NCI-H2029 treated with DMSO at 0.1 percent for 48 hours (cell line): ENCODE results near the gene SRGAP2C.
"Not testable (repeated sequence)": the region's sequence is repeated elsewhere in the genome, so short reads cannot be mapped to it uniquely, and the experiment has no call there.

Experiments used
- DNase-seq: peaks from one replicate; lab custom pipeline; 2025; lab: John Stamatoyannopoulos, UW

SRGAP2C gene

GRCh38 chr1:121186191-121186590, 1.4 kb downstream of the SRGAP2C start:
- not testable (repeated sequence) for DNase-seq

- DNase-seq, result not testable (repeated sequence)
Measured at GRCh38 chr1:121187914-121188313, 3.1 kb downstream of the SRGAP2C start.

- DNase-seq, result not testable (repeated sequence)
Measured at GRCh38 chr1:121192512-121192911, 7.7 kb downstream of the SRGAP2C start.

DNA sequence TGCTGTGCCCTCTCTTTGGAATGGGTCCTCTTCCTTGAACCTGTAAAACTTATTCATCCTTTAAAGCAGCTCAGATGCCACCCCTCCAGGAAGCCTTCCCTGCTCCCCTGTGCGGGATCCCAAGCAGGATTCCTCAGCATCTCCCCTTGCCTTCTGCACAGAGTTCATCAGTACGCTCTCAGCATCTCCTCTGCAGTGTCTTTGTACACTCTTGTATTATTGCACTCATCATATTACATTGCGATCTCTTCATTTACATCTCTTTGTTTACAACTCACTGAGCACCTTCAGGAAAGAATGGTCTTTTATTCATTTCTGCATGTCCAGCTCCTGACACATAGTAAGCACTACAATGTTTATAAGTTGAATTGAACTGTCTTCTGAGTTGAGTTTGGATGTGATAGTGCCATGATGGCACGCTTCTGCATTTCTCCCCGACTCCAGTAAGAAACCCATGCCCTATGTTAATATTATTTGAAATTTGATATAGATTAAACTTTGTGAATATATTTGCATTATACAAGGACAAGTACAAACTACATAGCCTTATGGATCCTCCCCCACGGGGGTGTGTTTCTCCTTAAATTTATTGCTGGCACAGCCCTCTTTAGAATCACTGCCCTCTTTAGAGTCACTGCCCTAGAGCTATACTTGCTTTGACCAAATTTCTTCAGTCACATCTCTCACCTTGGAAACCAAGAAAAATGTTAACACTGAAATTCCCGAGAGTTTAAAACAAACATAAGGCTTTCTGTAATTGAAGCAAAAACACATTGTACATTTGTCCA, 12.5 kb downstream of the SRGAP2C start:
- DNase-seq, result not testable (repeated sequence)

DNA sequence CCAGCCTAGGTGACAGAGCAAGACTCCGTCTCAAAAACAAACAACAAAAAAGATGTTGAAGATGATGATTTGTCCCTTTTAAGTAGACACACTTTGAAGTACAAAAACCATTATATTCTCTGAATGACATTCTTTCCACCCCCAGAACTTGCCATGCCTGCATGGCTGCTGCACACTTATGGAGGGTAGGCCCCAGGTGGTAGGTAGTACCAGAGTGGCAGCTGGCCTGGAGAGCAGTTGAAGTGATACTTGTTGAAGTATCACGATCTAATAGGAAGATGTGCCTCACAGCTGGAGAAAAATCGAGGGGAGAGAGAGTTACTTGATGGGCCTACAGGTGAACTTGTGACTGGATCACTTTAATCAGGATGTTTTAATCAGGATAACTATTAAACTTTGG, 15.0 kb downstream of the SRGAP2C start:
- not testable (repeated sequence) for DNase-seq

GRCh38 chr1:121200232-121200631, 15.5 kb downstream of the SRGAP2C start:
- not testable (repeated sequence) for DNase-seq

GRCh38 chr1:121200985-121201981, 16.5 kb downstream of the SRGAP2C start:
- not testable (repeated sequence) for DNase-seq

DNA sequence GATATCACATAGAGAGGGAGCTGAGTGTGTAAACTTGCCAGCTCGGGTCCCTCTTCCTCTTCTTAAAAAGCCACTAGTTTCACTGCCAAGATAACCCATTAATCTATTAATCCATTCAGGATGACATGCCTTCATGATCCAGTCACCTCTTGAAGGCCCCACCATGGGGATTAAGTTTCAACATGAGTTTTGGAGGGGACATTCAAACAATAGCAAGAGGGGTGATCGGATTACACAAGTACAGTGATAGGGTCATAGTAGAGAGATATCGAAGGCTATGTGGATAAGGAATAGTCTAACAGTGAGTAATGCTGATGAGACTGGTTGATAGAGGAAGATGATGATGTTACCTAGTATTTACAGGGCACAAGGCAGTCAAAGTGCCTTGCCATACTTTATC, 18.2 kb downstream of the SRGAP2C start:
- DNase-seq, result not testable (repeated sequence)

DNA sequence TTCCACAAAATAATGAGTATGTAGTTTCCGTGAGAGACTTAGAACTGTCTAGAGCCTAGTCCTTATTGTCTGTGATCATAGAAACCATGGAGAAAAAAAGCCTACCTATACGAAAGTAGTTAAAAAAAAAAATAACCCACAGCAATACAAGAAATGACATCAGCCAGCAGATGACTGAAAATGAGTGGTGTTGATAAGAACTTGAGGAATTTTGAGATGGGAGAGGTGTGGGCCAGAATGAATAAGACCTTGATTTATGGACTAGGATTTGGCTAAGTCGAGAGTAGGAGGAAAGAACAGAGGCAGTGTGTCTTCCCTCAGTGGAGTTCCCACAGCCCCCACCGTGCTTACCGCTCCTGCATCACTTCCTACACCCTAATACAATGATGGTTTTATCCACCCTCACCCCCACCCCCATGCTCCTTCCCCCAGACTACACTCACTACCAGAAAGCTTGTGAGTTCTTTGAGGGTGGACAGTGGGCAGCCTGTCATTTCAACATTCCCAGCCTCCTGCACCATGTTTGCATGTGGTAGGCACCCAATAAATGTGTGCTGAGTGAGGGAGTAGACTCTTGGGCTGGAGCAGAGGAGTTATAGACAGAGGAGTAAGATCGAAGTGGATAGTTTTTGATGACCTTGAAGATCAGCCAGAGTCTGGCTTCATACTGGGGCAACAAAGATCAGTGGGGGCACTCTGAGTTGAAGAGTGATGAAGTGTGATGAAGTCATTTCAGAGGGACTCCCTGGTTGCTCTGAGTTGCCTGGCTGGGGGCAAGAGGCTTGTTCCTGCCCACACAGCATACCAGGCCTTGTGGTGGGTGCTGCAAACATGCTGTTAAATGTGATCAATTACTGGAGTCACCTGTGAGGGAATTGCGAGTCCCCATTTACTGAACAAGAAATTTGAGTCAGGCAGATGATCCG, 21.3 kb downstream of the SRGAP2C start:
- not testable (repeated sequence) for DNase-seq

- DNase-seq, result not testable (repeated sequence)
Measured at GRCh38 chr1:121207328-121207727, 22.6 kb downstream of the SRGAP2C start.

DNA sequence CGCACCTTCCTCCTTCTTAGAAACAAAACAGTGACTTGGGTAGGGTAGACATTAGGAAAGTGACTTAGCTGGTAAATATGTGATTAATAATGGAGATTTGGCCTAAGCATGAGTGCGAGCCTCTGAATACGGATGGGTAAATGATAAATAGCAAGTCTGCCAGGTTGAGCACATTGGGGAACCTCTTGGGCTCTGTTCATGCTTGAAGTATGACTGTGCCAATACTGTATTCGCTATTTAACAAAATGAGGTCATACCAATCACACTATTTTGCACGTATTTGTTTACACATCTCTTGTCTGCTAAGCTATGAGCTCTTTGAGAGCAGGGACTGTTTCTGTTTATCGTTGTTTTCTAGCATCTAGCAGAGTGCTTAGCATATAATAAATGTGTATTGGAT, 23.6 kb downstream of the SRGAP2C start:
- not testable (repeated sequence) for DNase-seq

DNA sequence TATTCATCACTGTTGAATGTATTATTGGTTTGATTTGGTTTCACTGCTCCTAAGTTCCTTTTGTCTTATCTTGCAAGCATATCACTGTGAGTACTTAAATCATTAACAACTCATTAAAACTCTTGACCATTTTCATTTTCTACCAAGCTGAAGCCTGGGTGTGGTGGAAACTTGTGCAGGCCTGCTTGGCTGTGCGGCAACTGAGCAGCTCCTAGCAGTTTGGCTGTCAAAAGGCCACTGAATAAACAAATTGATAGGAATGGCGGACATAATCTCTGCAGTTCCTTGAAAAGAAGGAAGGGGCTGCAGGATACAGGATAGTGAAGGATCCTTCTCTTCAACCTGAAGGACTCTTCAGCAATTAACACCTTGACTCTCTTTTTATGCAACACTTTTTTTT, 26.0 kb downstream of the SRGAP2C start:
- DNase-seq, result not testable (repeated sequence)

GRCh38 chr1:121213491-121213890, 28.7 kb downstream of the SRGAP2C start:
- not testable (repeated sequence) for DNase-seq

- not testable (repeated sequence) for DNase-seq
Measured at GRCh38 chr1:121214544-121215156, 29.9 kb downstream of the SRGAP2C start.

GRCh38 chr1:121215699-121216417, 31.1 kb downstream of the SRGAP2C start:
- DNase-seq, result not testable (repeated sequence)

DNA sequence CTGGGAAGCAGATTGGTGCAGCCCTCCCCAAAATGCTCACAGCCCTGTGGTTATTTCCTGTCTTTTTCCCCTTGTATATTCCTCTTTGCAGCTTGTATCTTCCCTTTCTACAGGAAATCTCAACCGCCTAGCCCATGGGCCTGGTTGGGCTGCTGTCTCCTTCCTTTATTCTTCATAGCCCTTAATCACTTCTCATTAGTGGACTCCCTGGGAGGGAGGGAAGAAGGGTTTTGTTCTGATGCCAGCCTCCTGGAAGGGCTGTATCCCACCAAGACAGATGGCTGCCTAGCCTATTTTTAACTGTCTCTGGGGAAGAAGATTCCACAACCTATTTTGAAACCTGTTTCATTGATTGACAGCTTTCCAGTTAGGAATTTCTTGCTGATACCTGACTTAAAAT, 31.9 kb downstream of the SRGAP2C start:
- not testable (repeated sequence) for DNase-seq

DNA sequence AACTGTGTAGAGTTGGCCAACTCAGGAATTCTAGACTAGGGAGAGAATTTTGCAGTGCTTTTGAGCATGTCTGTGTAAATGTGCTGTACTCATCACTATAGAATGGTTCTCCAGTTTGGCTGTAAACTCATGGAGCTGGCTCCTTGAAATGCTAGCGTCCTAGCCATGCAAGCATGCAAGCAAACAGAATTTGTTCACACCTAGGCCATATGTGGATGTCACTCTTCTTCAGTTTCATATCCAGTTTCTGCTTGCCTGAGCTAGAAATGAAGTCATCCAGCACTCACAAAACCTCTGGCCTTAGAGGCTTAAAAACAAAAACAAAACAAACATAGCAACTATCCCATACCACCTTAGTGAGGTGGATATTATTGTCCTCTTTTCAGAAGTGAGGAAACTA, 37.0 kb downstream of the SRGAP2C start:
- not testable (repeated sequence) for DNase-seq

DNA sequence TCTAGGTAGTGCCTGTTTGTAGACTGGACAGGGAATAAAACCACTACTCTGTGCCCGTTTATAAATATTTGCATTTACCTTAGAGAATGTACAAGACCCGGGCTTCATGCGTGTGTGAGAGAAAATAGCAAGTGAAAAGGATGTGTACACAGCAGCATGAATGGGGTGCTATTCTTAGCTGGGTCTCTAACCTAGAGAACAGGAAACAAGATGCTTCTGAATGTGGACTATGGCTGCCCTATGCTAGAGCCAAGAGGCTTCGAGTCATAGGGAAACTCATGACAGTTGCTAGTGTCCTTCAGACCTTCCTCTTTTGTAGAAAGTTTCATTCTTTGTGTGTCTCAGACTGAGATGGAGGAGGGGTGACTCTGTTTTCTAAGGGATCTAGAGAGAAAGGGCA, 39.9 kb downstream of the SRGAP2C start:
- not testable (repeated sequence) for DNase-seq

DNA sequence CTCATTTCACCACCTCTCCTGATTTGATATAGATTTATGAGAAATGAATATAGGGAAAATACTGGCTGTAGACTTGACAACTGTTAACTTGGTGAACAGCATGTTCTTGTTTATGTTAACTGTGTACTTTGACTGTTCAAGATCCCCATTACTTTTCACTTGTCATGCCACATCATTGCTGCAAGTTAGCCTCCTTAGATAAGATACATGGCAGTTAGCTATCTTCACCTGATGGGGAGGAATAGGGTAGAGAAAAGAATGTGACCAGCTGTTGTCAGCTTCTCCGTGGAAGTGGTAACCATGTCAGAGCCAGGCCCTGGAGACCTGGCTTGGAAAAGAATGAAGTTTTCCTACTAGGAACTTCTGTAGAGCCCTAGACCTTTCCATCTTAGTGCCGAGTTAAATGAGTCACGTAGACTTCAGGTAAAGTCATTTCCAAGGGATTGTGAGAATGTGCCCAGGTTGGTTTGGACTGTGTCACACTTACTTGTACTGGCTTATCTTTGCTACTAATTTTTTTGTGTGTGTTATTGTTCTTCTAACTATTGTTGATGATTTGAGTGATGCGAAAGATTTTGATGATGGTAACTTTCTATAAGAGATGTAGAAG, 41.6 kb downstream of the SRGAP2C start:
- DNase-seq, result not testable (repeated sequence)

GRCh38 chr1:121226925-121227324, 42.1 kb downstream of the SRGAP2C start:
- DNase-seq, result not testable (repeated sequence)
